Liver (tissue), 6 donors: ENCODE measurements around the gene CDH23. TPM values are rescaled to one million over a fixed set of nuclear protein-coding genes. Genes with fewer than 3 reads are reported as not detected.

Source experiments
- ATF3 ChIP-seq: IDR thresholded peaks from 2 replicates; pipeline ENCODE4 v1.6.1; 2016; ENCODE audit warnings: antibody characterized with exemption
- FOXA1 ChIP-seq: IDR thresholded peaks from 2 replicates; pipeline ENCODE4 v1.6.1; 2016; ENCODE audit warnings: antibody characterized with exemption
- FOXA2 ChIP-seq: IDR thresholded peaks from 2 replicates; pipeline ENCODE4 v1.6.1; 2016; ENCODE audit warnings: antibody characterized with exemption
- GABPA ChIP-seq, 2 donors: IDR thresholded peaks in 1 of 2; conservative IDR thresholded peaks in 1 of 2; 2 replicates each; pipeline ENCODE4 v1.6.1; 2016; ENCODE audit warnings: antibody characterized with exemption in 2 of 2, mild to moderate bottlenecking in 1 of 2, moderate library complexity in 1 of 2
- MAX ChIP-seq: IDR thresholded peaks from 2 replicates; pipeline ENCODE4 v1.6.1; 2016; ENCODE audit warnings: antibody characterized with exemption
- NR2F2 ChIP-seq: IDR thresholded peaks from 2 replicates; pipeline ENCODE4 v1.6.1; 2016; ENCODE audit warnings: antibody characterized with exemption
- RXRA ChIP-seq, 2 donors: IDR thresholded peaks; 2 replicates each; pipeline ENCODE4 v1.6.1; 2017 to 2018; ENCODE audit warnings: antibody characterized with exemption in 2 of 2, mild to moderate bottlenecking in 1 of 2
- SP1 ChIP-seq: IDR thresholded peaks from 2 replicates; pipeline ENCODE4 v1.6.1; 2018; ENCODE audit warnings: antibody characterized with exemption, mild to moderate bottlenecking
- TAF1 ChIP-seq: conservative IDR thresholded peaks from 2 replicates; pipeline ENCODE4 v1.6.1; 2016; ENCODE audit warnings: antibody characterized with exemption, mild to moderate bottlenecking
- YY1 ChIP-seq: IDR thresholded peaks from 2 replicates; pipeline ENCODE4 v1.6.1; 2016; ENCODE audit warnings: antibody characterized with exemption, mild to moderate bottlenecking
- polyA plus RNA-seq, 2 donors: library from polyadenylated mRNA; stranded (reverse) in 1 of 2; unstranded in 1 of 2; fragments of 200-250 nt in 1 of 2; fragments of >200 nt in 1 of 2; fragmentation: Nextera tagmentation in 1 of 2; extraction: Ambion mirVana in 1 of 2; gene quantifications; one replicate each; pipeline versions ENCODE4 v1.2.1 to v1.2.3, GENCODE V29; 2013 to 2015
- small RNA-seq: library from RNA; depleted of rRNA; stranded (forward); fragments of <200 nt; gene quantifications from one replicate; pipeline ENCODE3, GENCODE V24; 2014
- total RNA-seq, 2 donors: library from RNA; depleted of rRNA; stranded (reverse); fragments of >200 nt; gene quantifications; one replicate each; pipeline ENCODE4 v1.2.3, GENCODE V29; 2014
- donor health status: healthy.
- donor health status: healthy.
- donor health status: healthy.

CDH23 gene
- total and polyA plus RNA-seq, 4 donors, result 1.5 to 4.7 (median 3.4) TPM

GRCh38 chr10:71864911-71865361 lies 468.2 kb downstream of the CDH23 start (continued):
- no peak for TF ChIP-seq MAX
- TF ChIP-seq FOXA2, result no peak
- TF ChIP-seq YY1, result no peak
- TF ChIP-seq TAF1, result no peak
- TF ChIP-seq FOXA1, result no peak
- TF ChIP-seq NR2F2, result no peak
- TF ChIP-seq ATF3, result no peak
- no peak for TF ChIP-seq SP1
- TF ChIP-seq GABPA (IDR thresholded peaks at IDR 0.05 in 1 of 2, conservative IDR thresholded peaks at IDR 0.05 in 1 of 2), result no peak
- TF ChIP-seq RXRA (IDR thresholded peaks at IDR 0.05), result no peak

Small RNA genes lying within 50 kb of the gene (small RNA-seq; reads per million reads assigned to genes)
- not detected for gene MIR7152
- not detected for gene RNU7-38P

Other genes starting within 250 kb of the CDH23 start
- gene UNC5B, start 184.3 kb upstream of the CDH23 start, total RNA-seq, result 1 to 10 TPM; 1.4 to 1.8 TPM
- gene UNC5B, start 184.3 kb upstream of the CDH23 start, polyA plus RNA-seq, result 1 to 10 TPM in 1 of 2 donors, under 1 TPM in 1; 0.56 to 1.2 TPM
- gene SLC29A3, start 77.7 kb upstream of the CDH23 start, total RNA-seq, result 1 to 10 TPM; 3.1 to 5.7 TPM
- 10 to 100 TPM in 1 of 2 donors, 1 to 10 TPM in 1; 4.8 to 11.9 TPM for gene SLC29A3, start 77.7 kb upstream of the CDH23 start, polyA plus RNA-seq